ENCODE results near the gene JUND. TPM values are rescaled to one million over a fixed set of nuclear protein-coding genes. Genes with fewer than 3 reads are reported as not detected.

Gene JUND
- total and polyA plus RNA-seq, 5 donors from 2014 or later = 30.7 to 1,564 (median 71.7) TPM

DNA sequence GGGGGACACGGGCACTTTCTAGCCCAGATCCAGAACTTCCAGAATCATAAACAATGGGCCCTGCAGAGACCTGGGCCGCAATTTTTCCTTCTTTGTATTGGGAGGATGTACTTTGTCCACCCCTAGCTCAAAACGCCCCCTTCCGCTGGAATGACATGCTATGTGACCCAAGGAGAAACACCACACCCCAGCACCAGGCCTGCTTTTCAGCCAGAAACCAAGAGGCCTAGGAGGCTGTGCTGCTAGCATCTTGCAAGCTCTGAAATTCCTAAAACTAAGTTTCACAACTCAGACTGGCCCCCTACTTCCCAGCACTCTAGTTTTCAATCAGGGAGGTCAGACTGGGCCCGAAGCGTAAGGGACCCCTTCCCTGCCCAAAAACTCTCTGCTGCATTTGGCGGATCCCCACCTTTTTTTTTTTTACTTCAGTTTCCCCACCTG lies 40.9 kb upstream of the JUND start:
- H3K4me1 ChIP-seq (ENCODE audit: control insufficient read depth, insufficient read depth, low read length, poor library complexity, severe bottlenecking) = peaks cover 57% of the 10 kb centered on the region
- Mint-ChIP-seq H3K9me3 (peaks cover 0 to 2% (median 0%) of the 10 kb centered on the region in 7 donors), H3K27ac (peak overlapping the region; percentile 91 to 96 (median 91)), H3K36me3 (peaks cover 3% of the 10 kb centered on the region), H3K27me3 (no peaks in the 10 kb centered on the region), H3K4me1 (peaks cover 28 to 63% (median 38%) of the 10 kb centered on the region in 4 donors), H3K4me3 (peak overlapping the region; percentile 78 to 94 (median 86))
- DNase-seq = peak in 2 of 3 donors; percentile 22 to 58
- peak overlapping the region; percentile 77 for H3K4me3 ChIP-seq (ENCODE audit: low read depth, low read length)
- no peaks in the 10 kb centered on the region for H3K36me3 ChIP-seq (ENCODE audit: control insufficient read depth, insufficient read depth, low read length)
- ATAC-seq (ENCODE audit: low read depth in 2 of 2) = no peak
- H3K27me3 ChIP-seq (ENCODE audit: control insufficient read depth, insufficient read depth, low read length) = no peaks in the 10 kb centered on the region
- H3K27ac ChIP-seq (ENCODE audit: insufficient read depth, low read length, poor library complexity, severe bottlenecking) = peak overlapping the region; percentile 90
- H3K9me3 ChIP-seq (ENCODE audit: control insufficient read depth in 2 of 2, low read length in 2 of 2) = no peaks in the 10 kb centered on the region

DNA sequence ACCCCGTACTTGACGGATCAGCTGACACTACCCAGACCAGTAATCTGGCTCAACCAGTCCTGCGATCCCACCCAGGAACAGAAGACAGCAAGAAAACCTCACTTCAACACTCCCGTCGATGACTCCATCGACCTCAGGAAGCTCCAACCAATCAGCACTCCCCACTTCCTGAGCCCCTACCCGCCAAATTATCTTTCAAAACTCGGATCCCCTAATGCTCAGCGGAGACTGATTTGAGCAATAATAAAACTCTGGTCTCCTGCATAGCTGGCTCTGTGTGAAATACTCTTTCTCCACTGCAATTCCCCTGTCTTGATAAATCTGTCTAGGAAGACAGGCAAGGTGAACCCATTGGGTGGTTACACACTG lies 40.3 kb upstream of the JUND start:
- H3K27ac Mint-ChIP-seq = peak overlapping the region; percentile 91 to 96 (median 91)
- DNase-seq (peak in 1 of 3 donors; percentile 65), ATAC-seq (ENCODE audit: low read depth in 2 of 2) (no peak)
- peak overlapping the region; percentile 90 for H3K27ac ChIP-seq (ENCODE audit: insufficient read depth, low read length, poor library complexity, severe bottlenecking)
- H3K27me3 ChIP-seq (ENCODE audit: control insufficient read depth, insufficient read depth, low read length) = no peaks in the 10 kb centered on the region
- H3K27me3 Mint-ChIP-seq = no peaks in the 10 kb centered on the region
- peaks cover 0 to 2% (median 0%) of the 10 kb centered on the region in 7 donors for H3K9me3 Mint-ChIP-seq
- peaks cover 28 to 63% (median 38%) of the 10 kb centered on the region in 4 donors for H3K4me1 Mint-ChIP-seq
- no peaks in the 10 kb centered on the region for H3K36me3 ChIP-seq (ENCODE audit: control insufficient read depth, insufficient read depth, low read length)
- H3K4me3 ChIP-seq (ENCODE audit: low read depth, low read length) = peak overlapping the region; percentile 77
- no peaks in the 10 kb centered on the region for H3K9me3 ChIP-seq (ENCODE audit: control insufficient read depth in 2 of 2, low read length in 2 of 2)
- H3K36me3 Mint-ChIP-seq = peaks cover 3% of the 10 kb centered on the region
- peaks cover 57% of the 10 kb centered on the region for H3K4me1 ChIP-seq (ENCODE audit: control insufficient read depth, insufficient read depth, low read length, poor library complexity, severe bottlenecking)
- peak overlapping the region; percentile 78 to 94 (median 86) for H3K4me3 Mint-ChIP-seq

DNA sequence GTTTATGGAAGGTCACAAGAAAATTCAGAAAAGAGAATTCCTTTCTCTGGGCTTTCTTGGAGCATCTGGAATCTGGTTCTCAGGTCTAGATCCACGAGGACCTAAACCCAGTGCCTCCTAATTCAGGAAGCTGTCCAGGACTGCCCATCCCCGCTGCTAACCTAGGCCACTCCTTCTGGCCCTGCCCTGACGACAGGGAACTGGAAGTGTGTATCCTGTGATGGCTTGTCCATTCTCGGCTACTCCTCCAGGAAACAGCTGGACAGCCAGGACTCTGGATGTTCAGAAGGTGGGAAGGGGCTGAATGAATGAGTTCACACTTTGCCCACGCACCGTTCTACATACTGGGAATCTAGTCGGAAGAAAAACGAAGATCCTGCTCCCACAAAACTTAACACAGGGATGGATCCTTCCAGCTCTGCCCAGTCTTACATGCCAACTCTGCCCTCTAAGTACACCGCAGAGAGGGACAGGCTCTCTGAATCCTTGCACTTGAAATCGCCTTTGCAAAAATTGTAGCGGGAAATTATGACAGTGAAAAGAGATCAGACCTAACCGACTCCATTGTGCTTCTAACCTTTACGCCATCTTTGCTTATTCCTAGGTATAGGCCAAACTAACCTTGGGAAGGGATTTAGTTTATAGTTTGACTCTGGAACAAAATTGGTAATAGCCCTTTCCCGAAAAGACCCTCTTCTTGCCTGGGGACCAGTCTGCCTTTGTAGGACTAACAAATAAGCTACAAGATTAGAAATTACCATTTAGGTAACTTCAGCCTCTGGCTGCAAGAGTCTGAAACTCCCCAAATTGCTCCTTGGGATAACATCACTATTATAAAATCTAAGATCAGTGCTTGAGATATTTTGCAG lies 39.7 kb upstream of the JUND start:
- H3K27ac ChIP-seq (ENCODE audit: insufficient read depth, low read length, poor library complexity, severe bottlenecking) = peak overlapping the region; percentile 90
- H3K36me3 Mint-ChIP-seq = peaks cover 3% of the 10 kb centered on the region

DNA sequence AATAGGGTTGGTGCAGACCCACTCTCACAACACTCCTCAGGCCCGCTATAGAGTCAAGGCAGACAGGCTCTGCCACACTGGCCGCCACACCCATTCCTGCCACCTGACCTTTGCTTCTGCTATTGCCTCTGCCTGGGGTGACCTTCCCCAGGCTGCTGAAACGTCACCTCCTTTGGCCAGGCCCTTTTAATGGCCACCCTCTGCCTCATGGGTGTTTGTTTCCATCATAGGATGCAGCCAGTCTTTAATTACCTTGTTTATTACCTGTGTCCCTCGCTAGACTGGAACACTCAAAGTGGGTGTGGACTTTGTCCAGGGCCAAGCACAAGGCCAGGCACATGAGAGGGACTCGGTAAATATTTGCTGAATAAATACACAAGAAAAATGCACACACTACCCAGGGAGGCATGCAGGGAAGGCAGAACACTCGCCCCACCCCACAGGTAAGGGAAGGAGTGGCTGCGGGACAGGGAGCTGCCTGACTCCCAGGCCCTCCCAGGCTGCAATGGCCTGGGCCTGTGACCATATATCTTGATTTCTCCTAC lies 38.2 kb upstream of the JUND start:
- peak overlapping the region; percentile 91 to 98 (median 93) for H3K27ac Mint-ChIP-seq
- Histone ChIP-seq H3K36me3 (ENCODE audit: control insufficient read depth, insufficient read depth, low read length) (no peaks in the 10 kb centered on the region), H3K9me3 (ENCODE audit: control insufficient read depth in 2 of 2, low read length in 2 of 2) (no peaks in the 10 kb centered on the region), H3K4me3 (ENCODE audit: low read depth, low read length) (no peak overlapping the region), H3K4me1 (ENCODE audit: control insufficient read depth, insufficient read depth, low read length, poor library complexity, severe bottlenecking) (peaks cover 57% of the 10 kb centered on the region), H3K27me3 (ENCODE audit: control insufficient read depth, insufficient read depth, low read length) (no peaks in the 10 kb centered on the region), H3K27ac (ENCODE audit: insufficient read depth, low read length, poor library complexity, severe bottlenecking) (peak overlapping the region; percentile 90)
- no peaks in the 10 kb centered on the region for H3K27me3 Mint-ChIP-seq
- H3K4me1 Mint-ChIP-seq = peaks cover 28 to 69% (median 41%) of the 10 kb centered on the region in 4 donors
- peak overlapping the region; percentile 63 to 86 (median 68) for H3K4me3 Mint-ChIP-seq
- H3K36me3 Mint-ChIP-seq = peaks cover 3% of the 10 kb centered on the region
- ATAC-seq (ENCODE audit: low read depth in 2 of 2) = no peak
- DNase-seq = no peak
- peaks cover 0 to 2% (median 0%) of the 10 kb centered on the region in 7 donors for H3K9me3 Mint-ChIP-seq

More for the DNA sequence above, 39.7 kb upstream of the JUND start:
- ATAC-seq (ENCODE audit: low read depth in 2 of 2) = no peak
- Histone ChIP-seq H3K9me3 (ENCODE audit: control insufficient read depth in 2 of 2, low read length in 2 of 2) (no peaks in the 10 kb centered on the region), H3K4me1 (ENCODE audit: control insufficient read depth, insufficient read depth, low read length, poor library complexity, severe bottlenecking) (peaks cover 57% of the 10 kb centered on the region), H3K4me3 (ENCODE audit: low read depth, low read length) (peak overlapping the region; percentile 77), H3K27me3 (ENCODE audit: control insufficient read depth, insufficient read depth, low read length) (no peaks in the 10 kb centered on the region), H3K36me3 (ENCODE audit: control insufficient read depth, insufficient read depth, low read length) (no peaks in the 10 kb centered on the region)
- Mint-ChIP-seq H3K27me3 (no peaks in the 10 kb centered on the region), H3K4me3 (peak overlapping the region; percentile 78 to 94 (median 86)), H3K4me1 (peaks cover 28 to 64% (median 38%) of the 10 kb centered on the region in 4 donors), H3K27ac (peak overlapping the region; percentile 91 to 96 (median 91)), H3K9me3 (peaks cover 0 to 2% (median 0%) of the 10 kb centered on the region in 7 donors)
- no peak for DNase-seq

DNA sequence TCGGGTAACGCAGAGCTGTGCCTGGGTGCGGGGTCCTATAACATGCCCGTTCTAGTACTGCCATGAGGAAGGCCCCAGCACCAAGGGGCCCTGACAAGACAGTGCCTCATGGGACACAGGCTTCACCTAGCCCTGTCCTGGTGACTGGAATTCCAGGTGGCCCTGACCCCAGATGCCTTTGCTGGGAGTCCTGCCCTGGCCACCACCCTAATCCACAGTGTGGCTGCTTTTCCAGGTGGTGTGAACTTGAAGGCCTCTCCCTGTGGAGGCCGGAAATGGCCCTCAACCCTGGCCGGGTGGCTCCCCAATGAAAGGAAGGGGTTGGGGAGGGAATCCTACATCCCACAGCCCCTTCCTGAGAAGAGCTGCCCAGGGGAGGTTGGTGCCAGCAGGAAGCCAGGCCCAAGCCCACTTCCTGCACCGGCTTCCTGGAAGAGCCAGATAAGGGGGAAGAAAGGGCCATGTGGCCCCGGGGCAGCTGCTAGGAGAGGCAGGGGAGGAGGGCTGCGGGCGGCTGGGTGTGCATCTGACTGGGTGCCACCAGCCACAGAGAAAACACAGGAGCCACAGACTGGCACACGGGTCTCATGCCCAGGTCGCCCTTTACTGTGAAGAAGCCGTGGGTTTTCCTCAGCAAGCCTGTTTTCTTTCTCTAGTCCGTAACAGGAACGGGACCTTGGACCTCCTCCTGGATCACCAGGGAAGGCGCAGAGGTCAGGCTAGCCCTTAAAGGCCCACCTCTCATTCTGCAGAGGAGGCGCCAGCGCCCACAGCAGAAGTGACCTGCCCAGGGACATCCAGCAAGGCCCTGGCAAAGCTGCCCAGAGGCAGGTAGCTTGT lies 36.8 kb upstream of the JUND start:
- H3K9me3 Mint-ChIP-seq = peaks cover 0 to 2% (median 0%) of the 10 kb centered on the region in 7 donors
- H3K27me3 Mint-ChIP-seq = no peaks in the 10 kb centered on the region
- H3K4me1 ChIP-seq (ENCODE audit: control insufficient read depth, insufficient read depth, low read length, poor library complexity, severe bottlenecking) = peaks cover 49% of the 10 kb centered on the region

DNA sequence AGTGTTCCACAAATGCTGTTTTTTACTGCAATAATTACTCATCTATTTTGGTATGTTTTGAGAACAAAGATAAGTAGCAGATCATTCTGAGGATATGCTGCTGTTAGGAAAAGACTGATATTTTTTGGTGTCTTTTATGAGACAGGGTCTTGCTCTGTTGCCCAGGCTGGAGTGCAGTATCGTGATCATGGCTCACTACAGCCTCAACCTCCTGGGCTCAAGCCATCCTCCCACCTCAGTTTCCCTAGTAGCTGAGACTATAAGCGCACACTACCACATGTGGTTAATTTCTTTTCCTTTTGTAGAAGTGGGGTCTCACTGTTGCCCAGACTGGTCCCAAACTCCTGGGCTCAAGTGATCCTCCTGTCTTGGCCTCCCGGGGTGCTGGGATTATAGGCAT lies 32.0 kb upstream of the JUND start:
- no peak overlapping the region for H3K27ac Mint-ChIP-seq
- Histone ChIP-seq H3K36me3 (ENCODE audit: control insufficient read depth, insufficient read depth, low read length) (peaks cover 15% of the 10 kb centered on the region), H3K27me3 (ENCODE audit: control insufficient read depth, insufficient read depth, low read length) (no peaks in the 10 kb centered on the region), H3K27ac (ENCODE audit: insufficient read depth, low read length, poor library complexity, severe bottlenecking) (no peak overlapping the region), H3K9me3 (ENCODE audit: control insufficient read depth in 2 of 2, low read length in 2 of 2) (no peaks in the 10 kb centered on the region), H3K4me3 (ENCODE audit: low read depth, low read length) (no peak overlapping the region), H3K4me1 (ENCODE audit: control insufficient read depth, insufficient read depth, low read length, poor library complexity, severe bottlenecking) (peaks cover 10% of the 10 kb centered on the region)
- DNase-seq (no peak), ATAC-seq (ENCODE audit: low read depth in 2 of 2) (no peak)
- peaks cover 5 to 27% (median 12%) of the 10 kb centered on the region in 4 donors for H3K4me1 Mint-ChIP-seq
- peaks cover 4% of the 10 kb centered on the region for H3K36me3 Mint-ChIP-seq
- H3K27me3 Mint-ChIP-seq = no peaks in the 10 kb centered on the region
- H3K9me3 Mint-ChIP-seq = no peaks in the 10 kb centered on the region
- H3K4me3 Mint-ChIP-seq = peak overlapping the region in 1 of 4 donors; percentile 15

More for the DNA sequence above, 36.8 kb upstream of the JUND start:
- Mint-ChIP-seq H3K27ac (peak overlapping the region; percentile 91 to 94 (median 92)), H3K4me3 (peak overlapping the region; percentile 74 to 95 (median 86)), H3K36me3 (peaks cover 3% of the 10 kb centered on the region), H3K4me1 (peaks cover 24 to 62% (median 36%) of the 10 kb centered on the region in 4 donors)
- peak overlapping the region; percentile 59 for H3K4me3 ChIP-seq (ENCODE audit: low read depth, low read length)
- H3K9me3 ChIP-seq (ENCODE audit: control insufficient read depth in 2 of 2, low read length in 2 of 2) = no peaks in the 10 kb centered on the region
- ATAC-seq (ENCODE audit: low read depth in 2 of 2) (no peak), DNase-seq (peak in 1 of 3 donors; percentile 78)
- peaks cover 5% of the 10 kb centered on the region for H3K36me3 ChIP-seq (ENCODE audit: control insufficient read depth, insufficient read depth, low read length)
- H3K27me3 ChIP-seq (ENCODE audit: control insufficient read depth, insufficient read depth, low read length) = no peaks in the 10 kb centered on the region
- peak overlapping the region; percentile 90 for H3K27ac ChIP-seq (ENCODE audit: insufficient read depth, low read length, poor library complexity, severe bottlenecking)

DNA sequence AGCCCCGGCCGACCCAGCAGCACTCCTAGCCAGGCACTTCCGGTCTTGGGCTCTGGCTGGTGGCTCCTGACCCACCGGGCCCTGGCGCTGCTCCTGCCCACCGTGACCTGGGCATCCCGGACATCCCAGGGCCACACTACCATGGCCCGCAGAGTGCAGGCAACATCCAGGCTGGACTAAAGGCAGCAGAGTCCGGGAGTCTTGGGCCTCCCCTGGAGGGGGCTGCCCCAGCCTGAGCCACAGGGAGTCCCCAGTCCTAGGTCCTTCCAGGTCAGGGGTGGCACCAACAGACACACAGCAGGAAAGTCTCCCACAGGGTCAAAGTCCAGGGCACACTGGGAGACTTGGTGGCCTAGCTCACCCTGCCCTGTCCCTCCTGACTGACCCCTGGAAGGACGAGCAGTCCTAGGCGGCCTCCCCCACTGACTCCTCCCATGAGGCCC lies 30.7 kb upstream of the JUND start:
- no peaks in the 10 kb centered on the region for H3K27me3 Mint-ChIP-seq
- peaks cover 12% of the 10 kb centered on the region for H3K4me1 ChIP-seq (ENCODE audit: control insufficient read depth, insufficient read depth, low read length, poor library complexity, severe bottlenecking)
- no peaks in the 10 kb centered on the region for H3K9me3 Mint-ChIP-seq
- peaks cover 4% of the 10 kb centered on the region for H3K36me3 Mint-ChIP-seq
- no peak for DNase-seq
- H3K9me3 ChIP-seq (ENCODE audit: control insufficient read depth in 2 of 2, low read length in 2 of 2) = no peaks in the 10 kb centered on the region
- no peak overlapping the region for H3K4me3 ChIP-seq (ENCODE audit: low read depth, low read length)
- no peak overlapping the region for H3K27ac ChIP-seq (ENCODE audit: insufficient read depth, low read length, poor library complexity, severe bottlenecking)
- no peak overlapping the region for H3K27ac Mint-ChIP-seq
- H3K4me1 Mint-ChIP-seq = peaks cover 0 to 22% (median 10%) of the 10 kb centered on the region in 4 donors
- peaks cover 15% of the 10 kb centered on the region for H3K36me3 ChIP-seq (ENCODE audit: control insufficient read depth, insufficient read depth, low read length)
- H3K4me3 Mint-ChIP-seq = no peak overlapping the region
- no peak for ATAC-seq (ENCODE audit: low read depth in 2 of 2)
- no peaks in the 10 kb centered on the region for H3K27me3 ChIP-seq (ENCODE audit: control insufficient read depth, insufficient read depth, low read length)
